Mucosa of stomach (tissue), 1 donor: ENCODE results near the gene TECPR2.

Experiments used
- H3K27me3 ChIP-seq: one replicate; pipeline ENCODE4 v1.7.0; 2013; ENCODE audit warnings: mild to moderate bottlenecking, low read length; ENCODE audit not compliant: control insufficient read depth, insufficient read depth
- H3K36me3 ChIP-seq: one replicate; pipeline ENCODE4 v1.7.0; 2013; ENCODE audit warnings: low read length; ENCODE audit not compliant: control insufficient read depth, insufficient read depth
- H3K4me1 ChIP-seq: one replicate; pipeline ENCODE4 v1.7.0; 2013; ENCODE audit warnings: mild to moderate bottlenecking, low read length; ENCODE audit not compliant: control insufficient read depth, insufficient read depth
- H3K4me3 ChIP-seq: one replicate; pipeline ENCODE4 v1.7.0; 2013; ENCODE audit warnings: low read length
- H3K9ac ChIP-seq: one replicate; pipeline ENCODE4 v1.7.0; 2013; ENCODE audit warnings: mild to moderate bottlenecking, low read length, moderate library complexity
- H3K9me3 ChIP-seq: one replicate; pipeline ENCODE4 v1.7.0; 2013; ENCODE audit warnings: mild to moderate bottlenecking, low read length, moderate library complexity; ENCODE audit not compliant: control insufficient read depth
- donor health status: Pancreatic carcinoma.

Gene TECPR2

GRCh38 chr14:102505000-102505619, 142.4 kb downstream of the TECPR2 start:
- no peaks in the 10 kb centered on the region for H3K27me3 ChIP-seq
- H3K4me1 ChIP-seq = peaks cover 20% of the 10 kb centered on the region
- no peaks in the 10 kb centered on the region for H3K9me3 ChIP-seq
- no peak overlapping the region for H3K4me3 ChIP-seq
- H3K36me3 ChIP-seq = peaks cover 3% of the 10 kb centered on the region
- no peak overlapping the region for H3K9ac ChIP-seq

DNA sequence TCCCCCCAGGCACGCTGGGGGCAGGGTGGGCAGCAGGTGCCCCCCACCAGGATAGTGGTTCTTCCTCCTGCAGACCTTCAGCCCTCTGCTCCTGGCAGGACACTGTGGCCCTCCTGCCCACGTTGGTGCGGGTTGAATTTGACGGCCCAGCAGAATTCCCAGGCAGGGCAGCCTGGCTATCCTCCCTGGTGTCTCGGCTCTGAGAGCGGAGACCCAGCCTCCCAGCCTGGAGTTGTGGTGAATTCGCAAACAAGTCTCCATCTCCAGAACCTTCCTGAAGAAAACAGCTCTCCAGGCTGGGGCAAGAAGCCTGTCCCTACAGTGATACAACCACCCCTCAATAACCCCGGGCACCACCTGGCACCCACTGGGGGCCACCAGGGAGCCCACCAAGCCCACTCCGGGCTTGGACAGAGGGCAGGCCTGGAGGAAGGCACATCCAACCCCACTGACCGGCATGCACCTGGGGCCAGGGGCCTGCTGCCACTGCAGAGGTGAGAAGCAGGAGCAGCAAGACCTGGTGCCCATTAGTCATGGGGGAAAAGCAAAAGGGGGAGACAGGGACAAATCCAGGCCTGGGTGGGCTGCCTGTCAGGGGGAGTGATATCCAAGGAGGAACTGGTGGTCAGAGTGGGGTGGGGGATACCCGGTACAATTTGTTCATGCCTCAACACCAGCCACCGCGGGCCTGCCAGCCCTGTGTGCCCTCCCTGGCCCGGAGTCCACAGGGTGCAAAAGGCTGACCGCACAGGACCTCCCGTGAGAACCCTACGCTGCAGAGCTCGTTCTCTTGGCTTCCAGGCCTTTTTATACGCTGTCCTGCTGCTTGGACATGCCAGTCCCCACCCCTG, 143.3 kb downstream of the TECPR2 start:
- H3K9ac ChIP-seq = no peak overlapping the region
- no peaks in the 10 kb centered on the region for H3K9me3 ChIP-seq
- peaks cover 3% of the 10 kb centered on the region for H3K36me3 ChIP-seq
- no peak overlapping the region for H3K4me3 ChIP-seq
- H3K4me1 ChIP-seq = peaks cover 21% of the 10 kb centered on the region
- no peaks in the 10 kb centered on the region for H3K27me3 ChIP-seq

GRCh38 chr14:102506626-102506925, 143.8 kb downstream of the TECPR2 start:
- peaks cover 27% of the 10 kb centered on the region for H3K4me1 ChIP-seq
- peaks cover 3% of the 10 kb centered on the region for H3K36me3 ChIP-seq
- H3K27me3 ChIP-seq = no peaks in the 10 kb centered on the region
- no peak overlapping the region for H3K9ac ChIP-seq
- no peak overlapping the region for H3K4me3 ChIP-seq
- H3K9me3 ChIP-seq = no peaks in the 10 kb centered on the region

GRCh38 chr14:102507081-102507856, 144.5 kb downstream of the TECPR2 start:
- Histone ChIP-seq H3K36me3 (peaks cover 3% of the 10 kb centered on the region), H3K4me1 (peaks cover 33% of the 10 kb centered on the region), H3K9me3 (no peaks in the 10 kb centered on the region), H3K27me3 (no peaks in the 10 kb centered on the region), H3K9ac (no peak overlapping the region), H3K4me3 (no peak overlapping the region)

GRCh38 chr14:102507857-102508312, 145.1 kb downstream of the TECPR2 start:
- peak overlapping the region; percentile 80 for H3K9ac ChIP-seq
- peaks cover 33% of the 10 kb centered on the region for H3K4me1 ChIP-seq
- no peaks in the 10 kb centered on the region for H3K9me3 ChIP-seq
- H3K36me3 ChIP-seq = peaks cover 3% of the 10 kb centered on the region
- H3K27me3 ChIP-seq = no peaks in the 10 kb centered on the region
- H3K4me3 ChIP-seq = peak overlapping the region; percentile 58

DNA sequence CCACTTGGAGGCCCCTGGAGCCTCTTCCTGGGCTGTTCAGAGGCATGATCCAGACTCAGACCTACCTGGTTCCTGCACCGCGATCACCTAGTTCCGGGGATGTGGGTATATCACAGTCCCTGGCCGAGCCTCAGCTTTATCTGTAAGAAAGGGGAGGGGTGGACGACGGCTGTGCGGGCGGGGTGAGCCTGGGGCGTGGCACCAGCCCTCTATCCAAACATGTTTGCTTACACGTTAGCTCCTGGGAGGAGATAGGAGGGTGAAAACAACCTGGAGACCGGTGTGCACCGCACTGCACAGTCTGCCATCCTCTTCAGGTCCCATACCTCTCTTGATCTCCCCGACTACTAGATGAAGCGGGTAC, 145.7 kb downstream of the TECPR2 start:
- Histone ChIP-seq H3K36me3 (peaks cover 3% of the 10 kb centered on the region), H3K4me3 (peak overlapping the region; percentile 58), H3K27me3 (no peaks in the 10 kb centered on the region), H3K9me3 (no peaks in the 10 kb centered on the region), H3K4me1 (peaks cover 33% of the 10 kb centered on the region), H3K9ac (peak overlapping the region; percentile 80)

DNA sequence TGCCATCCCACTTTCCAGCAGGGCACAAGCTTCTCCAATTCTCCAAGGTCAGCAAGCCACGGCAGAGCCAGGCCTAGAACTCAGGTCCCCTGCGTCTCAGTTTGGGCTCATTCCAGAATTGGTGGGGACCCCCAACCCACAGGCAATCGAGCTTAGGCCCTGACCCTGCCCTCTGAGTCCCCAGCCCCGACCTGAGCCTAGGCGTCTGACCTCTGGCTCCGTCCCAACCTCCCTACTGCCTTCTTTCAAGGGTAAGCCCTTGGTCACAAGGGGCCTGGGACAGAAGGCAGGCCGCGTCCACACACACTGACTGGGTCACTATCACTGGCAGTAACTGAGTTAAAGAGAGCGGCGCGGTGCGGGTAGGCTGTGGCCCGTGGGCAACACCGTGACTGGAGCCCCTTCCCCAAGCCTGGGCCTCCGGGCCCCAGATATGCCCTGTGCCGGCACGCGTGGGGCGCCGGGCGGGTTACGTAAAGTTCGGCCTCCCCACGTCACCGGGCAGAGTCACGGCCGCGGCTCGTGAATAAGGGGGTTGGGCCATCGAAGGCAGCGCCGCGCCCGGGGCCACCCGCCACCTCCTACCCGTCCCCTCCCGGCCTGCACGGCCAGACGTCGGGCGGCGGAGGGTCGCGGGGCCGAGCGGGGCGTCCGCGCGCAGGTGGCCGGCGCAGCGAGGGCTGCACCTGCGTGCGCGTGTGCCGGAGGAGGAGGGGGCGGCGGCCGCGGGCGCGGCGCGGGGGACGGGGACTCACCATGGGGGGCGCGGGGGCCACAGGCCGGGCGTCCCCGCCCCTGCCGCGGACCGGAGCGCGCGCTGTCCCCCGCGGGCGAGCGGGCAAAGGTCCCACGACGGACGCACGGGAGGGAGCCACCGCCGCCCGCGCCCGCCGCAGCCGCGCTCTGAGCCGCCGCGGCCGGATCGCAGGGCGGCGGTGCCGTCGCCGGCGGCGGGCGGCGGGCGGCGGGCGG, 146.3 kb downstream of the TECPR2 start:
- Histone ChIP-seq H3K9ac (peak overlapping the region; percentile 80), H3K4me1 (peaks cover 33% of the 10 kb centered on the region), H3K9me3 (no peaks in the 10 kb centered on the region), H3K27me3 (no peaks in the 10 kb centered on the region), H3K36me3 (peaks cover 3% of the 10 kb centered on the region), H3K4me3 (peak overlapping the region; percentile 58)

GRCh38 chr14:102509746-102510615, 147.2 kb downstream of the TECPR2 start, which contains the start of gene ANKRD9:
Gene ANKRD9, minus strand, starts transcription at chr14:102509776. Its CDS starts 1,887 bp downstream, at chr14:102507889.
- Histone ChIP-seq H3K9me3 (no peaks in the 10 kb centered on the region), H3K4me1 (peaks cover 33% of the 10 kb centered on the region), H3K4me3 (peak within 1 kb of the TSS; percentile 74), H3K9ac (peak within 1 kb of the TSS; percentile 80), H3K36me3 (peaks cover 3% of the 10 kb centered on the region), H3K27me3 (no peaks in the 10 kb centered on the region)

- peak overlapping the region; percentile 12 for H3K9ac ChIP-seq
- H3K4me1 ChIP-seq = peaks cover 33% of the 10 kb centered on the region
- H3K27me3 ChIP-seq = no peaks in the 10 kb centered on the region
- peak overlapping the region; percentile 74 for H3K4me3 ChIP-seq
- H3K36me3 ChIP-seq = no peaks in the 10 kb centered on the region
- H3K9me3 ChIP-seq = no peaks in the 10 kb centered on the region
These were observed 148.1 kb downstream of the TECPR2 start for GRCh38 chr14:102510616-102511520.

DNA sequence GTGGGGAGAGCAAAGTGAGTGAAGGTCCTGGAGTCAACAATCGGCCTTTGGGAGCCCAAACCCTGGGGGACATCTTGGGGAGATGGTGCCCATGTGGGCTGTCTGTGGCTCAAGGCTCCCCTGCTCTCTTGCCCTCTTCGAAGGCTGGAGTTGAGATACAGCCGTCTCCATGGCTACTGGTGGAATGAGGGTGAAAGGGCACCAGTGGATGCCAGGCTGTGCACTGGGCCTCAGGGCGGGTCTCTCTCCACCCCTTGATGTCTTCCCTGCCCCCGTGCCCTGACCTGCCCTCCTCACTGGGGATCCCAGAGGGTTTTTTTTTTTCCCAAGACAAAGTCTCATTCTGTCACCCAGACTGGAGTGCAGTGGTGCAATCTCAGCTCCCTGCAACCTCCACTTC, 148.8 kb downstream of the TECPR2 start:
- Histone ChIP-seq H3K4me3 (no peak overlapping the region), H3K27me3 (no peaks in the 10 kb centered on the region), H3K9ac (no peak overlapping the region), H3K9me3 (no peaks in the 10 kb centered on the region), H3K4me1 (peaks cover 36% of the 10 kb centered on the region), H3K36me3 (no peaks in the 10 kb centered on the region)
